Smooth muscle cell (in vitro differentiated cells): ENCODE results near the gene ANK2. TPM values are rescaled to one million over a fixed set of nuclear protein-coding genes. Genes with fewer than 3 reads are reported as not detected.

Experiments used
- DNase-seq: peaks from one replicate; lab custom pipeline; 2025; ENCODE audit not compliant: unreplicated experiment; lab: John Stamatoyannopoulos, UW
- H2AFZ ChIP-seq: fragments of 200-600 bp; sonication (generic); 2 replicates; pipeline ENCODE4 v1.6.0; 2016; ENCODE audit warnings: antibody characterized with exemption, low read depth, mild to moderate bottlenecking
- H3F3A ChIP-seq: fragments of 200-600 bp; sonication (generic); 2 replicates; pipeline ENCODE4 v1.6.0; 2017; ENCODE audit warnings: antibody characterized with exemption, low read depth
- H3K27ac ChIP-seq: fragments of 200-600 bp; sonication (generic); 2 replicates; pipeline ENCODE4 v1.5.1; 2016; ENCODE audit warnings: low read depth, mild to moderate bottlenecking
- H3K27me3 ChIP-seq: fragments of 200-600 bp; sonication (generic); 2 replicates; pipeline ENCODE4 v1.6.1; 2016; ENCODE audit warnings: low read depth, mild to moderate bottlenecking
- H3K36me3 ChIP-seq: fragments of 200-600 bp; sonication (generic); 2 replicates; pipeline ENCODE4 v1.5.1; 2016; ENCODE audit warnings: low read depth
- H3K4me1 ChIP-seq: fragments of 200-600 bp; sonication (generic); 2 replicates; pipeline ENCODE4 v1.5.1; 2016; ENCODE audit warnings: low read depth
- H3K4me2 ChIP-seq: fragments of 200-600 bp; sonication (generic); 2 replicates; pipeline ENCODE4 v1.6.0; 2016; ENCODE audit warnings: mild to moderate bottlenecking
- H3K4me3 ChIP-seq: fragments of 200-600 bp; sonication (generic); 2 replicates; pipeline ENCODE4 v1.5.1; 2016; ENCODE audit warnings: mild to moderate bottlenecking
- H3K79me2 ChIP-seq: fragments of 200-600 bp; sonication (generic); 2 replicates; pipeline ENCODE4 v1.6.0; 2016; ENCODE audit warnings: low read depth, mild to moderate bottlenecking
- H3K9ac ChIP-seq: fragments of 200-600 bp; sonication (generic); 2 replicates; pipeline ENCODE4 v1.6.0; 2016; ENCODE audit warnings: low read depth
- H3K9me3 ChIP-seq: fragments of 200-600 bp; sonication (generic); replicated peaks from 2 replicates; pipeline ENCODE4 v1.5.1; 2016; ENCODE audit warnings: low read depth
- H4K20me1 ChIP-seq: fragments of 200-600 bp; sonication (generic); 2 replicates; pipeline ENCODE4 v1.6.0; 2016; ENCODE audit warnings: low read depth
- CTCF ChIP-seq: fragments of 200-600 bp; sonication (generic); IDR thresholded peaks from 2 replicates; pipeline ENCODE4 v1.5.1; 2017; ENCODE audit warnings: borderline replicate concordance, mild to moderate bottlenecking, antibody characterized with exemption; ENCODE audit not compliant: insufficient read depth, poor library complexity, severe bottlenecking
- WGBS: methylation state at CpG from one replicate; pipeline ENCODE4 v1.1.7; 2016; ENCODE audit warnings: low lambda C conversion rate; 5-methylcytosine and 5-hydroxymethylcytosine counted together
- polyA plus RNA-seq: library from polyadenylated mRNA; unstranded; fragments of >200 nt; fragmentation: Nextera tagmentation; extraction: Ambion mirVana; gene quantifications from 2 replicates; pipeline ENCODE4 v1.2.1, GENCODE V29; 2016
- total RNA-seq: library from RNA; depleted of rRNA; stranded (reverse); fragments of >200 nt; gene quantifications from 2 replicates; pipeline ENCODE4 v1.2.3, GENCODE V29; 2014

The ANK2 gene
- total and polyA plus RNA-seq, 2 experiments from 2014 or later: 2.2 to 8.1 TPM

DNA sequence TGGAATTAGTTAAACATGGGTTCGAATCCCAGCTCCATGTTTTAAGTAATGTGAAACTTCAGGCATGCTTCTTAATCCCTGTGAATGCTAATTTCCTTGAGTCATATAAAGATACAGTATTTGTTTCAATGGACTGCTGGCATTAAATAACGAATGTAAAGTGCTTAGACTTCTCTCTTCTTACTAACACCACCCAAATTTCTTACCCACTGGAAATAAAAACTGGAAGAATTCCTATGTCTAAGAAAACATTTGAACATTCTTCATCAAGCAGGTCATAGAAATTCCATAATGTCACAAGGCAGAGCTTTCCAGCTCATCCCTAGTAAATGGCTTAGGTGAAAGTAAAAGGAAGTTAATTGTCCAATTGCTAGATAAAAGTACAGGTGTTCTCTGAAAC is 172.5 kb downstream of the ANK2 start:
- Histone ChIP-seq H3K4me2 (peak overlapping the region; percentile 57), H3K36me3 (no peaks in the 10 kb centered on the region)

DNA sequence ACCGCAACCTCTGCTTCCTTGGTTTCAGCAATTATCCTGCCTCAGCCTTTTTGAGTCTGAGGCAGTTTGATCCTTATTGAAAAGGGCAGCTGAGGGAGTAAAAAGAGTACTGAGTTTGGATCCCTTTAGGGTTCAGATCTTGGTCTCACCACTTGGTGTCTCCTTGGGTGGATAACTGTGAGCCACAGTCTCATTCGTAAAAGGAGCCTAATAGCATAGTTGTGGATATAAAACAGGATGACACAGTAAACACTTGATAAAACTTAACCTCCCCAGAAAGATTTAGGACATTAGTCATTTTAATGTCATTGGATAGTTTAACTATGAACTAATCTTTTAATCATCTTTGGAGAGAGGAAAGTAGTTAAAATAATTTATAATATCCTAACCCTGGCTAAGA is 173.0 kb downstream of the ANK2 start:
- H3K4me1 ChIP-seq: peaks cover 9% of the 10 kb centered on the region
- peak overlapping the region; percentile 57 for H3K4me2 ChIP-seq
- no peak for DNase-seq
- WGBS: 68% methylated on average over 2 of the region's 2 CpGs
- no peaks in the 10 kb centered on the region for H3K79me2 ChIP-seq
- H2AFZ ChIP-seq: no peak overlapping the region
- no peaks in the 10 kb centered on the region for H3F3A ChIP-seq
- H3K27me3 ChIP-seq: no peaks in the 10 kb centered on the region
- H3K4me3 ChIP-seq: no peak overlapping the region
- H3K36me3 ChIP-seq: no peaks in the 10 kb centered on the region
- no peak for TF ChIP-seq CTCF
- no peaks in the 10 kb centered on the region for H3K9me3 ChIP-seq
- H3K27ac ChIP-seq: peak overlapping the region; percentile 70
- H3K9ac ChIP-seq: no peak overlapping the region
- no peaks in the 10 kb centered on the region for H4K20me1 ChIP-seq

More for the DNA sequence above, 172.5 kb downstream of the ANK2 start:
- Histone ChIP-seq H3F3A (no peaks in the 10 kb centered on the region), H4K20me1 (no peaks in the 10 kb centered on the region), H3K9me3 (no peaks in the 10 kb centered on the region), H3K79me2 (no peaks in the 10 kb centered on the region), H2AFZ (no peak overlapping the region), H3K27me3 (no peaks in the 10 kb centered on the region), H3K27ac (peak overlapping the region; percentile 70), H3K9ac (no peak overlapping the region), H3K4me1 (peaks cover 9% of the 10 kb centered on the region), H3K4me3 (no peak overlapping the region)
- TF ChIP-seq CTCF: no peak
- DNase-seq: no peak
- WGBS: 50% methylated on average over 2 of the region's 2 CpGs

DNA sequence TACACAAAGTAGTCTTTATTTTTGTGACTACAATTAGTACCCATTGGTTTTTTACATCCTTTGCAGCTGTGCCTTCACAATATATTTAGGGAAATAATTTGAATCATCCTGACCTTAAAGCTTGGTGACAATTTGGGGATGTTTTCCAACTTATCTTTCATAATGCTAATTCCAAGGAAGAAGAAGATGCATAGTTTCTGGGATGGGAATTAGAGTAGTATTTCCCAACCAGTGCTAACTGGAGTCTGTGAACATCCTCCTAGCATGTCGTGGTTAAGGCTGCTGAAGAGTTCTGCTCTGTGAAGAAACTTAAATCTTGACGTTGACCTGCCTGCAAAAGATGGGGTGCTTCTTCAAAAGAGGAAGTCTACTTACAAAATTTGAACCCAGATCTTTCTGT is 173.5 kb downstream of the ANK2 start:
- Histone ChIP-seq H3K27me3 (no peaks in the 10 kb centered on the region), H4K20me1 (no peaks in the 10 kb centered on the region), H3K4me2 (peak overlapping the region; percentile 57), H3K36me3 (no peaks in the 10 kb centered on the region), H3K9ac (no peak overlapping the region), H3K4me1 (peaks cover 9% of the 10 kb centered on the region), H3K4me3 (no peak overlapping the region), H3F3A (no peaks in the 10 kb centered on the region), H2AFZ (no peak overlapping the region), H3K9me3 (no peaks in the 10 kb centered on the region), H3K79me2 (no peaks in the 10 kb centered on the region), H3K27ac (peak overlapping the region; percentile 39)
- no peak for TF ChIP-seq CTCF
- DNase-seq: no peak
- WGBS: 45% methylated on average over 2 of the region's 2 CpGs

- no peaks in the 10 kb centered on the region for H3K9me3 ChIP-seq
- H3F3A ChIP-seq: no peaks in the 10 kb centered on the region
- no peak overlapping the region for H3K4me3 ChIP-seq
- no peaks in the 10 kb centered on the region for H3K27me3 ChIP-seq
- no peaks in the 10 kb centered on the region for H3K4me1 ChIP-seq
- H3K4me2 ChIP-seq: no peak overlapping the region
- H4K20me1 ChIP-seq: no peaks in the 10 kb centered on the region
- H2AFZ ChIP-seq: no peak overlapping the region
- no peak overlapping the region for H3K9ac ChIP-seq
- no peaks in the 10 kb centered on the region for H3K36me3 ChIP-seq
- 84% methylated on average over 2 of the region's 2 CpGs for WGBS
- H3K79me2 ChIP-seq: no peaks in the 10 kb centered on the region
- no peak for DNase-seq
- no peak for TF ChIP-seq CTCF
- no peak overlapping the region for H3K27ac ChIP-seq
These were observed 182.7 kb downstream of the ANK2 start for GRCh38 chr4:113232194-113232593.
